ENCODE data around the gene IPMK.

- TF ChIP-seq POLR2AphosphoS5 (IDR thresholded peaks at IDR 0.05; ENCODE audit: low read depth, low read length): no peak
- no peak for TF ChIP-seq POLR2A (IDR thresholded peaks at IDR 0.05; ENCODE audit: low read depth, low read length)
Observed at GRCh38 chr10:58174831-58175230, 92.9 kb downstream of the IPMK start.
